WTC11 (cell line): ENCODE data around the gene SYNPO2. TPM values are rescaled to one million over a fixed set of nuclear protein-coding genes. Genes with fewer than 3 reads are reported as not detected.
A peak's percentile ranks its signal among the peaks of the same experiment; 100 is the strongest.

Experiments
- ATAC-seq: fragments of 200-7000 bp; cut with Tn5 transposase; 2 replicates; pipeline ENCODE4 v1.10.0; 2021; ENCODE audit warnings: mild to moderate bottlenecking, moderate library complexity
- CTCF ChIA-PET: fragments of 300-600 bp; sonication (Branson Sonifier 250); formaldehyde crosslinking; loops from one replicate; lab custom pipeline; 2021; ENCODE audit warnings: antibody characterized with exemption; lab: Charles Lee
- POLR2A ChIA-PET: fragments of 350-600 bp; sonication (Branson Sonifier 250); formaldehyde crosslinking; loops from one replicate; lab custom pipeline; 2021; ENCODE audit warnings: antibody characterized with exemption; lab: Charles Lee
- DNase-seq: peaks from one replicate; pipeline ENCODE4 v3.0.0; 2021; ENCODE audit warnings: low spot score
- H3K27ac Mint-ChIP-seq: 2 replicates; pipeline ENCODE4 v1.8.0; 2021; ENCODE audit warnings: mixed read lengths
- H3K27me3 Mint-ChIP-seq: 2 replicates; pipeline ENCODE4 v1.8.0; 2021; ENCODE audit warnings: low read depth, mild to moderate bottlenecking, moderate library complexity, mixed read lengths
- H3K36me3 Mint-ChIP-seq: 2 replicates; pipeline ENCODE4 v1.8.0; 2021; ENCODE audit warnings: mixed read lengths
- H3K4me1 Mint-ChIP-seq: 2 replicates; pipeline ENCODE4 v1.8.0; 2022; ENCODE audit warnings: mixed read lengths
- H3K4me3 Mint-ChIP-seq: 2 replicates; pipeline ENCODE4 v1.8.0; 2021; ENCODE audit warnings: mild to moderate bottlenecking, moderate library complexity, mixed read lengths
- H3K9me3 Mint-ChIP-seq: 2 replicates; pipeline ENCODE4 v1.8.0; 2021; ENCODE audit warnings: mixed read lengths
- AFF4 ChIP-seq: sonication (generic); formaldehyde crosslinking; IDR thresholded peaks from 2 replicates; pipeline ENCODE4 v1.8.1; 2023; ENCODE audit warnings: mild to moderate bottlenecking, missing genetic modification reagents, borderline replicate concordance
- AR ChIP-seq: fragments of 250-450 bp; sonication (Bioruptor Pico); IDR thresholded peaks from 2 replicates; pipeline ENCODE4 v1.9.0; 2021; ENCODE audit warnings: mild to moderate bottlenecking
- CDX4 ChIP-seq: fragments of 250-450 bp; sonication (Bioruptor Pico); IDR thresholded peaks from 2 replicates; pipeline ENCODE4 v1.9.0; 2021; ENCODE audit warnings: moderate library complexity, mild to moderate bottlenecking, inconsistent platforms, borderline replicate concordance
- ELF4 ChIP-seq: sonication (generic); formaldehyde crosslinking; IDR thresholded peaks from 2 replicates; pipeline ENCODE4 v1.8.1; 2022; ENCODE audit warnings: low read depth, mild to moderate bottlenecking, moderate library complexity, missing genetic modification reagents
- GRHL2 ChIP-seq: fragments of 250-450 bp; sonication (Bioruptor Pico); IDR thresholded peaks from 2 replicates; pipeline ENCODE4 v1.8.0; 2022; ENCODE audit warnings: mild to moderate bottlenecking, moderate library complexity; ENCODE audit not compliant: insufficient replicate concordance, severe bottlenecking
- GTF2I ChIP-seq: fragments of 250-450 bp; sonication (Bioruptor Pico); conservative IDR thresholded peaks from 2 replicates; pipeline ENCODE4 v1.4.0; 2021; ENCODE audit warnings: mild to moderate bottlenecking
- JUN ChIP-seq: sonication (generic); formaldehyde crosslinking; IDR thresholded peaks from 2 replicates; pipeline ENCODE4 v1.8.0; 2023; ENCODE audit warnings: mild to moderate bottlenecking, missing genetic modification reagents
- PRRX2 ChIP-seq: fragments of 250-450 bp; sonication (Bioruptor Pico); IDR thresholded peaks from 2 replicates; pipeline ENCODE4 v1.8.0; 2021; ENCODE audit warnings: mild to moderate bottlenecking
- ZBTB43 ChIP-seq: sonication (generic); formaldehyde crosslinking; IDR thresholded peaks from 2 replicates; pipeline ENCODE4 v1.8.1; 2023; ENCODE audit warnings: mild to moderate bottlenecking, missing genetic modification reagents
- ZNF232 ChIP-seq: sonication (generic); formaldehyde crosslinking; IDR thresholded peaks from 2 replicates; pipeline ENCODE4 v1.8.0; 2022; ENCODE audit warnings: mild to moderate bottlenecking, missing genetic modification reagents
- ZNF416 ChIP-seq: fragments of 250-450 bp; sonication (Bioruptor Pico); IDR thresholded peaks from 2 replicates; pipeline ENCODE4 v1.9.0; 2021; ENCODE audit warnings: mild to moderate bottlenecking, inconsistent platforms
- ZSCAN18 ChIP-seq: fragments of 250-450 bp; sonication (Bioruptor Pico); IDR thresholded peaks from 2 replicates; pipeline ENCODE4 v2.1.2; 2022; ENCODE audit warnings: mild to moderate bottlenecking, moderate library complexity
- total RNA-seq: library from RNA; stranded (reverse); gene quantifications from 3 replicates; pipeline ENCODE4 v1.2.3, GENCODE V29; 2021

The SYNPO2 gene
- total RNA-seq, 1 experiment from 2014 or later, result 1.9 TPM

GRCh38 chr4:119039779-119040178 lies 151.1 kb downstream of the SYNPO2 start (continued):
- no peak for TF ChIP-seq AFF4 (CRISPR knock-in tag)

GRCh38 chr4:119040261-119040660 lies 151.6 kb downstream of the SYNPO2 start:
- H3K4me3 Mint-ChIP-seq, result no peak overlapping the region
- H3K9me3 Mint-ChIP-seq, result no peaks in the 10 kb centered on the region
- H3K4me1 Mint-ChIP-seq, result peaks cover 54% of the 10 kb centered on the region
- peak overlapping the region; percentile 71; the same call in 1 of the 2 replicates for H3K27ac Mint-ChIP-seq
- TF ChIP-seq GTF2I (CRISPR knock-in tag), result no peak
- no peak for TF ChIP-seq ZBTB43
- TF ChIP-seq JUN, result no peak
- no peak for TF ChIP-seq GRHL2 (CRISPR knock-in tag)
- TF ChIP-seq AR (CRISPR knock-in tag), result no peak
- ChIA-PET POLR2A (interaction anchor here (1.7 kb wide), 1 partner anchor 172 kb away, joined by 8 read pairs; the partner anchor contains the start of gene USP53), CTCF (interaction anchor here (0.7 to 2.2 kb wide), 27 partner anchors 9 to 480 kb away, joined by 3 to 16 read pairs (median 4); partner anchors contain the start of gene USP53)
- no peaks in the 10 kb centered on the region for H3K27me3 Mint-ChIP-seq
- H3K36me3 Mint-ChIP-seq, result no peaks in the 10 kb centered on the region
- no peak for ATAC-seq
- no peak for DNase-seq

GRCh38 chr4:119040694-119041185 lies 152.1 kb downstream of the SYNPO2 start:
- POLR2A ChIA-PET, result interaction anchor here (1.7 kb wide), 1 partner anchor 172 kb away, joined by 8 read pairs; the partner anchor contains the start of gene USP53
- Mint-ChIP-seq H3K27me3 (no peaks in the 10 kb centered on the region), H3K36me3 (no peaks in the 10 kb centered on the region), H3K27ac (peak overlapping the region; percentile 87; the same call in 1 of the 2 replicates), H3K4me1 (peaks cover 51% of the 10 kb centered on the region), H3K4me3 (no peak overlapping the region), H3K9me3 (no peaks in the 10 kb centered on the region)
- peak; percentile 32 for DNase-seq
- ATAC-seq, result peak; percentile 87
- CTCF ChIA-PET, result interaction anchor here (0.7 to 2.2 kb wide), 26 partner anchors 10 to 670 kb away, joined by 3 to 16 read pairs (median 4); partner anchors contain the start of gene USP53
- no peak for TF ChIP-seq PRRX2 (CRISPR knock-in tag)
- TF ChIP-seq ZNF416 (CRISPR knock-in tag), result no peak
- no peak for TF ChIP-seq CDX4 (CRISPR knock-in tag)
- TF ChIP-seq AFF4 (CRISPR knock-in tag), result no peak
- TF ChIP-seq ZNF232, result no peak
- TF ChIP-seq ZBTB43, result no peak
- no peak for TF ChIP-seq ZSCAN18 (CRISPR knock-in tag)
- no peak for TF ChIP-seq ELF4
